ENCODE results near the gene CFAP45.

DNA sequence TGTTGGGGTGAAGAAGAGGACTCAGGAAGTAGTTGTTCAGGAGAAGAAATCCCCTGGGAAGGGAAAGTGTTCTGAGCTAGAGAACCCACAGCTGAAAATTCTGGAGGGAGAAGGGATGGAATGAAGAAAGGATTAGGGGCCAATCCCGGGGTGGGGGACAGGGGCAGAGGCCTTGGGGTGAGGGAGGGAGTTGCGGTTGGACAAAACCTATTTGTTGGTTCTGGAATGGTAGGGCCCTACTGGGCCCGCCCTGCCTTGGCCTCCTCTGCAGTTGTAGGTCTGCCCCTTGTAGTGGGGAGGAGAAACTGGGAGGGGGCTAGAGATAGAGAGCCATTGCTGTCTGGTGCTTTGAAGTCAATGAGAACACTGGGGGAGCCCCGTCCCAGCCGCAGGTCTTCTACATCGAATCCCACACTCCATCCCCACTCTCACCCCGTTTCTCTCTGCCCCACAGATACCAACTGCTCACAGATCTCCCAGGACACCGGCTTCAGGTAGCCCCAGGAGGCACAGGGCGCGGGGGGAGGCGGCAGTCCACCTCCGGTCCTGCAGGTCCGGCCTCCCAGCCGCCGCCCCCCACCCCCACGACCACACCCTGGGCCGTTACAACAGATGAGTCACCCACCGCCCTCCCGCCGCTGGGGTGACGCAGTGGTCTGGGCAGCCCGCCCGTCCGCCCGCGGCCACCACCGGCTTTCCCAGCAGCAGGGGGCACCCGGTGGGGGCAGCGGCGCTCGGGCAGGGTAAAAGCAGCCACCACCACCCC is 24.2 kb upstream of the CFAP45 start:
- TF ChIP-seq, protein P1, sequence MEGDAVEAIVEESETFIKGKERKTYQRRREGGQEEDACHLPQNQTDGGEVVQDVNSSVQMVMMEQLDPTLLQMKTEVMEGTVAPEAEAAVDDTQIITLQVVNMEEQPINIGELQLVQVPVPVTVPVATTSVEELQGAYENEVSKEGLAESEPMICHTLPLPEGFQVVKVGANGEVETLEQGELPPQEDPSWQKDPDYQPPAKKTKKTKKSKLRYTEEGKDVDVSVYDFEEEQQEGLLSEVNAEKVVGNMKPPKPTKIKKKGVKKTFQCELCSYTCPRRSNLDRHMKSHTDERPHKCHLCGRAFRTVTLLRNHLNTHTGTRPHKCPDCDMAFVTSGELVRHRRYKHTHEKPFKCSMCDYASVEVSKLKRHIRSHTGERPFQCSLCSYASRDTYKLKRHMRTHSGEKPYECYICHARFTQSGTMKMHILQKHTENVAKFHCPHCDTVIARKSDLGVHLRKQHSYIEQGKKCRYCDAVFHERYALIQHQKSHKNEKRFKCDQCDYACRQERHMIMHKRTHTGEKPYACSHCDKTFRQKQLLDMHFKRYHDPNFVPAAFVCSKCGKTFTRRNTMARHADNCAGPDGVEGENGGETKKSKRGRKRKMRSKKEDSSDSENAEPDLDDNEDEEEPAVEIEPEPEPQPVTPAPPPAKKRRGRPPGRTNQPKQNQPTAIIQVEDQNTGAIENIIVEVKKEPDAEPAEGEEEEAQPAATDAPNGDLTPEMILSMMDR (conservative IDR thresholded peaks at IDR 0.05; ENCODE audit: low read depth in 2 of 2): no peak
- no peak for TF ChIP-seq EZH2 (IDR thresholded peaks at IDR 0.05; ENCODE audit: low read depth, unreplicated experiment)
- TF ChIP-seq STAT1 (IDR thresholded peaks at IDR 0.05; ENCODE audit: unreplicated experiment): no peak
- TF ChIP-seq POLR2AphosphoS5 (IDR thresholded peaks at IDR 0.05; ENCODE audit: low read depth): no peak
- TF ChIP-seq EZH2phosphoT487 (IDR thresholded peaks at IDR 0.05; ENCODE audit: unreplicated experiment): no peak
- TF ChIP-seq REST (IDR thresholded peaks at IDR 0.05; ENCODE audit: unreplicated experiment): no peak

Measured in GM23338 (cell line).